Effector CD8-positive, alpha-beta T cell (primary cell): ENCODE data around the gene CLEC2B.
"Not testable (repeated sequence)": the region's sequence is repeated elsewhere in the genome, so short reads cannot be mapped to it uniquely, and the experiment has no call there.

ENCODE experiments used
- DNase-seq: peaks from one replicate; lab custom pipeline; 2025; lab: John Stamatoyannopoulos, UW
- total RNA-seq, 4 experiments: gene quantifications; one replicate each; lab custom pipeline; 2026; lab: John Stamatoyannopoulos, UW

CLEC2B gene
- total RNA-seq = 102 to 146 (median 121) reads per million in 4 experiments

DNA sequence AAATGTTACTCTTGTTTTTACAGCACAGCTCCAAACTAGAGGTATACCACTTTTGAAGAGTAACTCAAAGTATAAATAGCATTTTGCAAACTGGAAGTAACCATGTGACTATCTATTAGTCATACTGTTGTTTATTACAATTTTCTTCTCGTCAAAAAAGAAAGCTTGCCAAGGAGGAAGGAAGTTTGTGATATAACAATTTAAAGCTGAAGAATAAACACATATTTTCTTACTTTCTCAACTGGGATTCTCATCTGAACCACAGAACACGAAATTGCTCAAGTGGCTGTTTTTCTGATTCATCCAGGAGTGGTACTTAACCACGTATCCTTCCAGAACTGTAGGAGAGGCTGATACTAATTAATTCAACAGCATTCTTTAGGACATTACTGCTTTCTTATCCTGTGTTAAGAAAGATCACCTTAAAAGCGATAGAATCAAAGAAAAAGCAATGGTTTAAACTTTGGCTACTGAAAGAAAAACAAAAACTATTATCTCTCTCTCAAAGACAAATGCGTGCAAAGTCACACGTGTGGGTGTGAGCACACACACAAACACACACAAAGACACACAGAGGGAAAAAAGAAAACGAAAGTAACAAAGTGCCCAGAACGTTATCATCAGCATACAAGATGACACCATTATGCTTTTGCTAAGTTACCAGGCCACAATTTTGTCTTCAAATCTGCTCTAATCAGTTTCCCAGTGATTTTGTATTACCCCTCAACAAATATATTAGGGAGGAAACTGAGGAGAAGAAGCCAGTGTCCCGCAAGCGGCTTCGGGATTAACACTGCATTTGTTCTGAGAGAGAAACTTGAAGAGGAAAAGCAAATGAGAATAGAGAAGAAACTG is at the start of gene CLEC2B:
Gene CLEC2B, minus strand, starts transcription at position 48 of the 855 bp plus-strand sequence.
- DNase-seq = no peak

DNA sequence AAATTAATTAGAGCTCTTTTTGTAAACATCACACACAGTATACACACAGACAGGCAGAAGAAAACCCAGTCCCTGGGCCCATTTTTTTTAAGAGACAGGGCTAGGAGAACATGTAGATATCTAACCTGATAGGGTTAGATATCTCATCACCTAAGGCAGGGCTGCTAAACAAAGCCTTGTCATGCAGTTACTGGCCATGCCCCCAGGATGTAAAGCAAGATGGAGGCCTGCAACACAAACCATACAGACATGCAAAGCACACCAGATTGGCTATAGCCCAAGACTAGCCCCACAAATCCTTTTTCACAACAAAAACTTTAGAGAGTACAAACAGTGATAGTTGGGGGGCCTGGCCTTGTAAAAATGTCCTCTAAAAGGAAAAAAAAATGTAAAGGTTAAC is 42.6 kb upstream of the CLEC2B start:
- DNase-seq = no peak

DNA sequence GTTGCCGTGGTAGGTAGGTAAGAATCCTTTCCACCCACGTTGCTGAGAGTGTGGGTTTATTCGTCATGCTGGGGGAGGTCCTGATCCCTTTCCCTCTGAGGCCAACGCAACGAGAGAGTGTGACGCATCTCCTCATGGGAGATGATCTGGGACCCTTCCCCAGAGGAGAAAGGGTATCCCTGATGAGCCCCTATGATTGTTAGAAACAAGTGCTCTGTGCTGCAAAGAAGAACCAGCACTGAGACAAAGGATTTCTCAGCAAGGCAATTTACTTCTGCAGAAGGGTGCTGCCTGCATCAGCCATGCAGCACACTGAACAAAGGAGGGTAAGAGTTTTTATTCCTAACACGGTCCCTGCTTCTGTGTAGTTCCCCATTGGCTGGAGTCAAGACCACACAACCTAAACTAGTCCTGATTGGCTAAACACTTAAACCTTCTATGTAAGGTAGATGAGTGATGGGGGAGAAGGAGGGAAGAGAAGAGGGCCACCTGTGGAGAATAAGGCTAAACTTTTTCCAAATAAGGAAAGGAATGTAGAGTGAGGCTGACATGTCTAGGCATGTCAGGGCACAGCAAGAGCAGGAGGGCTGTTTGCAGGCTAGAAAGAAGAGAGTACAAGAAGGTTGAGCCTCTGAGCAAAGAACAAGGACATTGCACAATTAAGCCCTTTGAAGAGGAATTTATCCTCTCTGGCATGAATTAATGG is 41.7 kb upstream of the CLEC2B start:
- DNase-seq = no peak

DNA sequence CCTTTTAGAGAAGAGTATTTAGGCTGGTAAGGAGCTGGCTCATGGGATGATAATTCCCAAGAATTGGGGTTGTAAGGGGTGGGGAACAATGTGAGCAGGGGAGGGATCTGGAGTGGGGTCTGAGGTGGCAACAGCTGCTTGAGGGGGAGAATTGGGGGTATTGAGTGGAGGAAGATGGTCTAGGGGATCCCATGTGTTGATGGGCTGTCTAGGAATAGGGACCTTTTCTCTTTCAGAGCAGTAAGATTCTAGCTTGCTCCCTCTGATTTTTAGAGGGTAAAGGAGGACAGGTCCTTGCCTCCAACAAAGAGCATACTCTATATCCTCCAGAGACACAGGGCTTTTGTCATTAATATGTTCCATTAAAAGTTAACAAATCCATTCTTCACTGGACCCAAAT is 40.6 kb upstream of the CLEC2B start:
- no peak for DNase-seq

DNA sequence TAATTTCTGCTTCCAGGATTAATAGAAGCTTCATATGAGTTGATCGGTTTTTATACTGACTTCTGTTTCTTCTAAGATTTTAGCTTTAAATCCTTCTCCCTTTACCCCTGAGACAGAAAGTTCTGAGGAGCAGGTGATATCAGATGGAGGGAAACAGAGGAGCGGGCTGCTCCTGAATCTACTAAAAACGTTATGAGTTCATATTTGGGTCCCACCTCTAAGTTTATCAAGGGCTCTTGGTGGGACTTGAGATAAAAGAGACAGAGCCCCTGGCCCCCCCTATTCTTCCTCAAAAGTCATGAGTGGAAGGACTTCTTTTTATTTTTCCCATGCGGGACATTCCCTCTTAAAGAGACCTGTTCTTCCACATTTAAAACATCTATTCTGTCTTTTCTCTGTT is 39.2 kb upstream of the CLEC2B start:
- no peak for DNase-seq

DNA sequence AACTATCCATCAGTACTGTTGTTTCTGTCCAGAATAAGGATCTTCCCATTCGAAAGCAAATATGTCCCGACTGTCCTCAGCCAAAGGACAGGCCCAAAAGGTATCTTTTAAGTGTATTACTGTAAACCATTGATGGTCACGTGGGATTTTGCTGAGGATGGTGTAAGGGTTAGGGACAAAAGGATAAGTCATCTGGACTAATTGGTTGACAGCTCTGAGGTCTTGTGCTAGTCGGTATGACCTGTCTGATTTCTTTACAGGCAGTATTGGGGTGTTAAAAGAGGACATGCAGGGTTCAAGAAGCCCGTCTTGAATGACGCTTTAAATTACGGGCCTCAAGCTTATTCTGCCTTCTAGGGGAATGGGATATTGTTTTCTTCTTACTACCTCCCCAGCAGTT is 38.6 kb upstream of the CLEC2B start:
- DNase-seq = no peak

- DNase-seq = no peak
Observed at GRCh38 chr12:9906873-9907272, 37.7 kb upstream of the CLEC2B start.

DNA sequence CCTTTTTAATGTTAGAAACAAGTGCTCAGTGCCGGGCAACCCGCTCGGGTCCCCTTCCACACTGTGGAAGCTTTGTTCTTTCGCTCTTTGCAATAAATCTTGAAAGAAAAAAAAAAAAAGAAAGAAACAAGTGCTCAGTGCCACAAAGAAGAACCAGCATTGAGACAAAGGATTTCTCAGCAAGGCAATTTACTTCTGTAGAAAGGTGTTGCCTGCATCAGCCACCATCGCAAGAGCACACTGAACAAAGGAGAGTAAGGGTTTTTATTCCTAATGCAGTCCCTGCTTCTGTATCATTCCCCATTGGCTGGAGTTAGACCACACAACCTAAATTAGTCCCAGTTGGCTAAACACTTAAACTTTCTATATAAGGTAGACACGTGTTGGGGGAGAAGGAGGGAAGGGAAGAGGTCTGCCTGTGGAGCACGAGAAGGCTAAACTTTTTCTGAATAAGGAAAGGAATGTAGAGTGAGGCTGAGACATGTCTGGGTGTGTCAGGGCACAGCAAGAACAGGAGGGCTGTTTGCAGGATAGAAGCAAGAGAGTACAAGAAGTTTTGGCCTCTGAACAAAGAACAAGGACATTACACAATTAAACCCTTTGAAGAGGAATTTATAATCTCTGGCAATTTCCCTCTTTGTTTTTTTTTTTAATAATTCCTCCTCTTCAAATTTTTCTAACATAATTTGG is 33.5 kb upstream of the CLEC2B start:
- DNase-seq = no peak

- DNase-seq = no peak
Observed at GRCh38 chr12:9900930-9901329, 31.8 kb upstream of the CLEC2B start.

DNA sequence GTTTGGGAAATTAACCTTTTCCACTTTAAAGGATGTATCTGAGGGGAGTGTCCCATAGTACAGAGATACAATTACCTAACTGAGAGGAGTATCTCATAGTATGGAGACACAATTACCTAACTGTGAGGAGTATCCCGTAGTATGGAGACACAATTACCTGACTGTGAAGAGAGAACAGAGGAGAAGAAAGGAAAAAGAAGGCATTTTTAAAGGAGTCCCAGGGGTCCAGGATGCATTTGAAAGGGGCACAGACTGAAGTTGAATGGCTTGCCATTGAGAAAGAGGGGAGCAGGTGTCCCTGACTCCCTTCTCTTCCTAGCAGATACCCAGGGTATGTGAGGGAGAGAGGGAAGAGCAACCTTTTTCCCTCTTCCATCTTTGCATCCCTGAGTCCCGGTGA is 30.1 kb upstream of the CLEC2B start:
- DNase-seq = no peak

- DNase-seq = no peak
Observed at GRCh38 chr12:9897535-9897934, 28.4 kb upstream of the CLEC2B start.

DNA sequence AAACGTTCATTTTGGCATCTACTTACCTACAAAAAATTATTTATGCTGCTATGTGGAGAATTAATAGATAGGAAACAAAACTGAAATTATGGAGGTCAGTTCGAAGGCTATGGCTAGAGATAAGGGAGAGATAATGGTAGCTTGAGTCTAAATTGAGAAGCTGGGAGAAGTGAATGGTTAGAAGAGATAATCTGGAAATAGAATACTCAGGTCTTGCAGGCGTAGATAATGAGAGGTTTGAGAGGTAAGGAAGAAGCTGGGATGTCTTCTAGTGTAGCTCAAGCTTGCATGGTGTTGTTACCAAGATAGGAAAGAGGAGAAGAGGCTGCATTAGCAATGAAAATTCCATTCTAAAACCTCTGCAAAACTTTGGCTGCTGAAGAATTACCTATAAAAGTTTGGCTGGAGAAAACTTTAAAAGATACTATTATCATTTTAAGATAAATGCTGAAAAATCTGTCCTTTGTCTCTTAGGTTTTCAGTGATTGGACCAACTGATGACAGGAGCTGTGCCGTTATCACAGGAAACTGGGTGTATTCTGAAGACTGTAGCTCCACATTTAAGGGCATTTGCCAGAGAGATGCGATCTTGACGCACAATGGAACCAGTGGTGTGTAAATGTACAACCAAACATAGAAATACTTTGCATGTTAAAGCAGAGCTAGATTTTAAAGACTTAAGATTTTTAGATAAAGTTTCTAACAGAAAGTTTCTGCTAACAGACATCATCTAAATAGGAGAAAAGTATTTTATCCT is 26.2 kb upstream of the CLEC2B start:
- no peak for DNase-seq

DNA sequence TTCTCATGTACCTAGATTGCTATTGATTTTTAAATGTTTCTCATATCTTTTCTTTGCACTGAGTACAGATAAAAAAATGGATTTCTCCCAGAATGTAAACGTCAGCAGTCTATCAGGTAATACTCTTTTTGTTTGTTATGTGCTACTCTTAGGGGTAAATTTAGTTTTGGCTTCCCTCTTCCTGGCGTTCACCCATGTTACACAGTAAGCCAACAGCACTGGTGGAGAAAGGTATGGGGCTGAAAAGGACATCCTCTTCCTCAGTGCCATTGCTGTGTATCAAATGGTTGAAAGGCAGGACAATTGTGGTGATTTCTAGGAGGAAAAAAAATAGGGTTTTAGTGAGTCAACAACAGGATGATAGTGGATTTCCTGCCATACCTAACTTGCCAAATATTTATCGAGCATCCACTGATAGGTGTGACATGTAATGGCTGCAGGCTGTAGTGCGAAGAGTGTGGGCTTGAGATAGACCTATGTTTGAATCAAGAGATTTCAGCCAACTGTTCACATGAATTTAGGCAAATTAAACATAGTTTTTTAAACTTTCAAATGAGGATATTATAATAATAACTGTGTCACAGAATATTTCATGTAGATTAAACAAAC is 19.6 kb upstream of the CLEC2B start:
- DNase-seq = no peak

DNA sequence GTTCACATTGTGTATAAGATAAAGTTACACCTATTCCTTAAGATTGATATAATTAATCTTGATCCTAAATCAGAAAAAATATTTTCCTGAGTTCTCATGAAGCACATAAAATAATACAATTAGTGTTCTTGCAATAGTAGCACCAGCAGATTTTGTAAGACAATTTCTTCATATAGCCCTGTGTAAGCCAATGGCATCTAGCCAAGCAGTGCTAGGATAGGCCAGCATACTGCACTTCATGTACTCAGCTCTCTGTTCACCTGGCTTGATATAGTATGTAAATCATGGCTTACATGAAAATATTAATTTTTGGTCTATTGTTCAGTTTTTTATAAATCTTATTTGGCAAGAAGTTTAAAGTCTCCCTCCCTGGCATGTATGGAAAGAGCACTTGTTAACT is 14.0 kb upstream of the CLEC2B start:
- DNase-seq = no peak

DNA sequence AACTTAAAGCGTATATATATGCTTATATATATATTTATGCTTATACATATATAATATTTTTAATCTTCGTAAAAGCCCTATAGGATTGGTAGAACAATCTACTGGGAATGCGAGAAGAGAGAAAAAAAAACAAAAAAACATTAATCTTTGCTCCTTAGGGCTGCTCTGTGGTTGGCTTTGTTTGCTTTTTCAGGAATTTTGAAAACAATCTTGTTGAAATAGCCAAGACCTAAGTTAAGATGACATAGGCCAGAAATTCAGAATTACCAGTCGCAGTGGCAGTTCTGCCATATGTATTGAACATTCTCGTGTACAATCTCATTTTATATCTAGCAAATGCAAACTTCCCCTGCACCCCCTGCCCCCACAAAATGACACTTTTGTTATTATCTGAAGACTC is 12.8 kb upstream of the CLEC2B start:
- DNase-seq = no peak

- no peak for DNase-seq
Observed at GRCh38 chr12:9881246-9881645, 12.1 kb upstream of the CLEC2B start, which contains the start of gene KLRF2. Gene KLRF2, plus strand, starts transcription at chr12:9881489. Its CDS starts 107 bp downstream, at chr12:9881596.

DNA sequence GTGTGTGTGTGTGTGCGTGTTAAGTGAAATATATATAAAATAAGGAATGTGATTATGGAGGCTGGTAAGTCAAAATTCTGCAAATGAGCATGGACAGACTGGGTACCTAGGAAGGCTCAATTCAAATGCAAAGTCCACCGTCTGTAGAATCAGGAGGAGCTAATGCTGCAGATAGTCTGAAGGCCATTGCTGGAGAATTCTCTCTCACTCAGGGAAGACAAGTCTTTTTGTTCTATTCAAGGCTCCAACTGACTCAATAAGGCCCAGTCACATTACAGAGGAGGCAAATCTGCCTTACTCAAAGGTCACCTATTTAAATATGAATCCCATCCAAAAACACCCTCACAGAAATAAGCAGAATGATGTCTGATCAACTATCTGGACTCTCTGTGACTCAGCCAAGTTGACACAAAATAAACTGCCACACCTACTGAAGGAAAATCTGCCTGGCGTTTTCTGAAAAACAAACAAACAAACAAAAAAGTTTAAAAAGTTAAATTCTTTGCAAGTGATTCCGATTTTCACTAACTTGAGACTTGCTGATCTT is 11.5 kb upstream of the CLEC2B start:
- no peak for DNase-seq

- not testable (repeated sequence) for DNase-seq
Observed at GRCh38 chr12:9876120-9876519, 7.0 kb upstream of the CLEC2B start.

GRCh38 chr12:9872742-9873141 is 3.6 kb upstream of the CLEC2B start:
- no peak for DNase-seq

DNA sequence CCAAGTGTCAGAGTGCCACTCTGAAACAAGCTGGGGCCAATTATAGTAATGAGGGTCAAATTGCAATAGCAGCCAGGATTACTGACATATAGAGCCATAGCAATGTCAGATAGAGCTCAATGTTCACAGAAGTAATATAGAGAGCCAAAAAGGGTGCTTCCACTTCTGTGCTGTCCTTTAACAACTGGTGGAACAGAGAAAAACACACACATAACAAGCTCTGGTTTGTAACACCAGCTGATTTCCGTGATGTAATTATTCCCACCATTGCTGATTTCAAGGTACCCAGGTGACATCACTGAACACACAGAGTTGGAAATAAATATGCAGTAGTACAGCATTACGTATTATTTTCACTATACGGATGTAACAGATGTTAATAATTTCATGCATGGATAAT is 3.0 kb upstream of the CLEC2B start:
- DNase-seq = no peak

GRCh38 chr12:9870286-9870866 is 1.2 kb upstream of the CLEC2B start:
- no peak for DNase-seq
